HG03460 (cell line): ENCODE data around the gene KCNK6.
A peak's percentile ranks its signal among the peaks of the same experiment; 100 is the strongest.

Experiments
- ATAC-seq: cut with Tn5 transposase; IDR thresholded peaks from one replicate; pipeline ENCODE4 v1.9.1; 2021; ENCODE audit not compliant: unreplicated experiment

Gene KCNK6

GRCh38 chr19:38294090-38294489 lies 25.6 kb upstream of the KCNK6 start:
- no peak for ATAC-seq

DNA sequence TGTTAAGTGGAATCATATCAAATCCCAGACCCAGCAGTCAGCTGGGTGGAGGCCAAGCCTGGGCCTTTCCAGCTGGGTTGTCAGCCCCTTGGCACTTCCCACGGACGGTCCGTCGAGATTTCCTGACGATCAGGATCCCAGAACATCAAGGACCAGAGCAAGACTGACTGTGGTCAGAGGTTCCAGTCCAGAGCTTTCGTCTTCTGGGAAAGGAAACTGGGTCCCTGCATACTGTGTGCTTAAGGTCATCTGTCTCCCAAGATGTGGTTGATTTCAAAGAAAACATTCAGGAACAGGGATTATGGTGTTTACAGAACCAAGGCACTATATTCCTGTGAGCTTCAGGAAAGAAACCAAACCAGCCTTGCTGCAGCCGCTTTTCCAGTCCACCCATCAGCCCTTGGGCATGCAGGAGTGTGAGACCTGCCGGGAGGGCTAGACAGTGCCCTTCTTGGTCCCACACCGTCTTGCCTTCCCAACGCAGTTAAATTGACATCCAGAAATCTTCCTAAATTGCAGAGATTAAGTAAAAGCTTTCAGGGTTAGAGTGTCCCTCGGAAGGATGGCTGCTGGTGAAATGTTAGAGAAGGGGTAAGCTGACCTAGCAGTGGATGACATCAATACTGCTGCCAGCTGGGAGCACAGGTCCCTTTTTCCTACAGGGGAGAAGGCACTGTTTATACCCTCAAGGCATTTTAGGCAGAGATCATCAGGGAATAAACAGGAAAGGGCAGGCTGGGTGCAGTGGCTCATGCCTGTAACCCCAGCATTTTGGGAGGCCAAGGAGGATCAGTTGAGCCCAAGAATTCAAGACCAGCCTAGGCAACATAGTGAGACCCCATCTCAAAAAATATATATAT lies 20.6 kb upstream of the KCNK6 start:
- ATAC-seq, result no peak

GRCh38 chr19:38303517-38304351 lies 15.9 kb upstream of the KCNK6 start, which contains the start of gene C19orf33:
TSS of gene C19orf33 (plus strand) at chr19:38304251. CDS start at chr19:38304262, 11 bp downstream.
- no peak for ATAC-seq

GRCh38 chr19:38304352-38304865 lies 15.2 kb upstream of the KCNK6 start:
- no peak for ATAC-seq

DNA sequence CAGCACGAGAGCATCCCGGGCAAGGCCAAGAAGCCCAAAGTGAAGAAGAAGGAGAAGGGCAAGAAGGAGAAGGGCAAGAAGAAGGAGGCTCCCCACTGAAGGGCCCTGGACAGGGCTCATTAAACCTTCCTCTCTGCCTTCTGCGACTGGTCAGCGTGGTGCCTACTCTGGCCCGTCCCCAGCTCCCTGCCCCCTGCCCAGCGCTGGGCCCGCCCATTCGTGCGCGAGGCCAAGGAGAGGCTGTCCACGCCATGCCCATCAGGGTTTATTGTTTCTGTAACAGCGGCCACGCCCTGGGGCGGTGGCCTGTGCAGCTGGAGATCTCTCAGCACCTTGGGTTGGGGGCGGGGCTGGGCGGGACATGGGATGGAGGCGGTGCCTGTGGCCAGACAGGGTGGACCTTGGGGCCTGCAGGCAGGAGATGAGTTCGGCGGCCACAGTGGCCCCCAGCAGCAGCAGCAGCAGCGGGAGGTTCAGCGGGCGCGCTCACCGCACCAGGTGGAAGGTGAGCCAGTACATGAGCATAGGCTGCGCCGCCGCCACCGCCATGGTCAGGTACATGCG lies 14.7 kb upstream of the KCNK6 start:
- ATAC-seq, result no peak

DNA sequence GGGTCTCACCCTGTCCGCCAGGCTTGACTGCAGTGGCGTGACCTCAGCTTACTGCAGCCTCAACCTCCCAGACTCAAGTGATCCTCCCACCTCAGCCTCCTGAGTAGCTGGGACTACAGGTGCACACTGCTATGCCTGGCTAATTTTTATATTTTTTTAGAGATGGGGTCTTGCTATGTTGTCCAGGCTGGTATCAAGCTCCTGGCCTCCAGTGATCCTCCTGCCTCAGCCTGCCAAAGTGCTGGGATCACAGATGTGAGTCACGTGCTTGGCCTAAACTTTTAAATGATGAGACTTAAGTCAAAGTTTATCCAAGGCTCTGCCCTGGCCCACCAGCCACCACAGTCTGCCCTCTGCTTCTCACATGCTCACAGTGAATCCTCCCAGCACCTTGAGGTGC lies 13.4 kb upstream of the KCNK6 start:
- ATAC-seq, result no peak

- ATAC-seq, result no peak
Observed at GRCh38 chr19:38307076-38307475, 12.6 kb upstream of the KCNK6 start.

GRCh38 chr19:38307597-38307996 lies 12.0 kb upstream of the KCNK6 start:
- ATAC-seq, result no peak

GRCh38 chr19:38308006-38308766 lies 11.5 kb upstream of the KCNK6 start:
- no peak for ATAC-seq

- no peak for ATAC-seq
Observed at GRCh38 chr19:38308926-38309614, 10.6 kb upstream of the KCNK6 start.

GRCh38 chr19:38309615-38310278 lies 9.9 kb upstream of the KCNK6 start:
- no peak for ATAC-seq

- no peak for ATAC-seq
Observed at GRCh38 chr19:38310279-38310670, 9.4 kb upstream of the KCNK6 start.

DNA sequence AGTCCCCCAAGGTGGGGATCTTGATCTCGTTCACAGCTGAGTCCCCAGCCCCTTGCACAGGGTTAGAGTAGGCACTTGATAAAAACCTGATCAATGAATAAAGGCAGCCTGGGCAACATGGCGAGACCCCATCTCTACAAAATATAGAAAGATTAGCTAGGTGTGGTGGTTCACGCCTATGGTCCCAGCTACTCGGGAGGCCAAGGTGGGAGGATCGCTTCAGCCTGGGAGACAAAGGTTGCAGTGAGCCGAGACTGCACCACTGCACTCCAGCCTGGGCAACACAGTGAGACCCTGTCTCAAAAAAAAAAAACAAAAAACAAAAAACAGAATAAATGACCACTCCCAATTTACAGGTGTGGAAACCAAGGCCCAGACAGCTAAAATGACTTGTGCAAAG lies 8.7 kb upstream of the KCNK6 start:
- no peak for ATAC-seq

GRCh38 chr19:38315657-38316476 lies 3.8 kb upstream of the KCNK6 start, which contains the start of gene YIF1B:
TSS of gene YIF1B (minus strand) at chr19:38315947. CDS start at chr19:38315917, 30 bp downstream.
- peak; percentile 91 for ATAC-seq

GRCh38 chr19:38316477-38317067 lies 3.1 kb upstream of the KCNK6 start:
- ATAC-seq, result no peak

DNA sequence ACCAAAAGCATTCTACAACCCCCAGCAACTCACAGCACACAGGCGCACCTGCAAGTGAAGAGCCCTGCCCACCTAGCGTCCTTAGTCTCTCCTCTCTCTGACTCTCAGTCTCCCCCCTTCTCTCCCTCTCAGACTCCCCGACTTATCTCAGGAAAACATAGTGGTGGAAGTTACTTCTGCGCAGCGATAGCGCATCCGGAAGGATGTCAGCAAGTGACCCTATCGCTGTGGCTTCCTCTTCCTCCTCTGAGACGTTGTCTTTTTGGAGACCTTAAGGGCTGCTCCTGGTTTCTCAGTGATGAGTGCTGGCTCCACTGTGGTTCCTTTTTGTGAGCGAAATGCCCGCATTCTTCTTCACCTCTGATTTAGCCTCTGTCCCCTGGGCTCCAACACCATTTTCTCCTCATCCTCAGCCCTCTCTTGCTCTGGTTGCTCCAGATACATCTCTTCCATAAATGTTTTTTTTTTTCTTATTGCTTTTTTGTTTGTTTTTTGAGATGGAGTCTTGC lies 2.5 kb upstream of the KCNK6 start:
- no peak for ATAC-seq

- no peak for ATAC-seq
Observed at GRCh38 chr19:38318660-38319059, 985 bp upstream of the KCNK6 start.

- ATAC-seq, result no peak
Observed at GRCh38 chr19:38320969-38321339, 1.3 kb downstream of the KCNK6 start.
